B cell (primary cell): ENCODE results near the gene C3orf49. TPM values are rescaled to one million over a fixed set of nuclear protein-coding genes. Genes with fewer than 3 reads are reported as not detected.

Experiments used
- ATAC-seq: fragments of 200-7000 bp; cut with Tn5 transposase; one replicate; pipeline ENCODE4 v1.10.0; 2021; ENCODE audit warnings: low read depth, mild to moderate bottlenecking, moderate number of reproducible peaks, moderate library complexity
- CTCF ChIA-PET: fragments of 350-600 bp; sonication (Branson Sonifier 250); formaldehyde crosslinking; loops from one replicate; lab custom pipeline; 2021; ENCODE audit warnings: antibody characterized with exemption, inconsistent platforms; lab: Charles Lee
- POLR2A ChIA-PET: fragments of 350-600 bp; sonication (Branson Sonifier 250); formaldehyde crosslinking; loops from one replicate; lab custom pipeline; 2021; ENCODE audit warnings: antibody characterized with exemption; lab: Charles Lee
- DNase-seq: peaks from one replicate; pipeline ENCODE4 v3.0.0; 2013
- H2AFZ ChIP-seq: 2 replicates; pipeline ENCODE4 v1.6.1; 2012; ENCODE audit warnings: mild to moderate bottlenecking, low read depth, low read length; ENCODE audit not compliant: insufficient read depth, poor library complexity, severe bottlenecking
- H3K27ac ChIP-seq, 2 donors: 1 replicate in 1 of 2; 2 replicates in 1 of 2; pipeline ENCODE4 v1.5.1; 2012 to 2013; ENCODE audit warnings: low read length in 2 of 2, mild to moderate bottlenecking in 2 of 2, moderate library complexity in 1 of 2
- H3K27me3 ChIP-seq, 4 experiments: fragments of 200-600 bp in 1 of 4; sonication (generic) in 1 of 4; replicated peaks in 1 of 4; 1 replicate in 2 of 4; 2 replicates in 2 of 4; pipeline versions ENCODE4 v1.6.1 to v1.7.0; 2013 to 2016; ENCODE audit warnings: low read length in 3 of 4, mild to moderate bottlenecking in 2 of 4, mixed read lengths in 1 of 4, moderate library complexity in 1 of 4; ENCODE audit not compliant: insufficient read depth in 4 of 4, control insufficient read depth in 3 of 4; ENCODE audit errors: control extremely low read depth in 1 of 4
- H3K36me3 ChIP-seq, 2 experiments: replicated peaks in 1 of 2; 1 replicate in 1 of 2; 2 replicates in 1 of 2; pipeline versions ENCODE4 v1.6.1 to v1.7.1; 2013; ENCODE audit warnings: low read length in 1 of 2; ENCODE audit not compliant: insufficient read depth in 2 of 2, control insufficient read depth in 1 of 2; ENCODE audit errors: control extremely low read depth in 1 of 2, extremely low read depth in 1 of 2
- H3K4me1 ChIP-seq, 2 donors: fragments of 200-600 bp in 1 of 2; sonication (generic) in 1 of 2; 1 replicate in 1 of 2; 2 replicates in 1 of 2; pipeline versions ENCODE4 v1.5.1 to v1.6.1; 2013 to 2017; ENCODE audit warnings: low read length in 2 of 2; ENCODE audit not compliant: control insufficient read depth in 2 of 2, insufficient read depth in 2 of 2
- H3K4me2 ChIP-seq: replicated peaks from 2 replicates; pipeline ENCODE3; 2012; ENCODE audit warnings: mild to moderate bottlenecking, low read depth, low read length; ENCODE audit not compliant: poor library complexity, severe bottlenecking
- H3K4me3 ChIP-seq, 5 experiments: fragments of 200-600 bp in 1 of 5; sonication (generic) in 1 of 5; 1 replicate in 3 of 5; 2 replicates in 2 of 5; pipeline versions ENCODE4 v1.5.1 to v1.7.0; 2011 to 2016; ENCODE audit warnings: low read length in 4 of 5, mild to moderate bottlenecking in 4 of 5, low read depth in 2 of 5, control low read depth in 1 of 5, moderate library complexity in 1 of 5; ENCODE audit not compliant: insufficient read depth in 1 of 5; ENCODE audit errors: control extremely low read depth in 1 of 5, extremely low read depth in 1 of 5
- H3K79me2 ChIP-seq: fragments of 200-600 bp; sonication (generic); one replicate; pipeline ENCODE4 v1.6.0; 2016; ENCODE audit warnings: low read length; ENCODE audit not compliant: control insufficient read depth, insufficient read depth
- H3K9ac ChIP-seq: fragments of 200-600 bp; sonication (generic); 2 replicates; pipeline ENCODE4 v1.6.1; 2017; ENCODE audit warnings: mild to moderate bottlenecking, low read length, moderate library complexity
- H3K9me3 ChIP-seq, 3 donors: one replicate each; pipeline versions ENCODE4 v1.6.1 to v1.7.1; 2013; ENCODE audit warnings: low read length in 2 of 3; ENCODE audit not compliant: control insufficient read depth in 2 of 3, insufficient read depth in 1 of 3; ENCODE audit errors: control extremely low read depth in 1 of 3
- H4K20me1 ChIP-seq: 2 replicates; pipeline ENCODE4 v1.6.0; 2012; ENCODE audit warnings: mild to moderate bottlenecking, low read length; ENCODE audit not compliant: insufficient read depth, control insufficient read depth, poor library complexity, severe bottlenecking
- H3K27ac Mint-ChIP-seq: one replicate; pipeline ENCODE4 v1.8.0; 2021; ENCODE audit warnings: mixed read lengths
- H3K27me3 Mint-ChIP-seq: one replicate; pipeline ENCODE4 v1.8.0; 2021; ENCODE audit warnings: mixed read lengths
- H3K4me1 Mint-ChIP-seq: one replicate; pipeline ENCODE4 v1.8.0; 2021; ENCODE audit warnings: mixed read lengths
- H3K4me3 Mint-ChIP-seq: one replicate; pipeline ENCODE4 v1.8.0; 2021; ENCODE audit warnings: mixed read lengths
- H3K9me3 Mint-ChIP-seq: one replicate; pipeline ENCODE4 v1.8.0; 2022; ENCODE audit warnings: mixed read lengths; ENCODE audit not compliant: insufficient read depth
- EZH2 ChIP-seq: IDR thresholded peaks from 2 replicates; pipeline ENCODE4 v1.6.1; 2012; ENCODE audit warnings: borderline replicate concordance, low read depth, mild to moderate bottlenecking, moderate library complexity, low read length; ENCODE audit not compliant: insufficient read depth, poor library complexity, severe bottlenecking
- WGBS: methylation state at CpG from one replicate; pipeline ENCODE4 v1.1.5; 2013; ENCODE audit warnings: missing lambda C conversion rate; ENCODE audit not compliant: insufficient coverage; 5-methylcytosine and 5-hydroxymethylcytosine counted together
- intact Hi-C: fragments of 100-400 bp; cut with micrococcal nuclease; formaldehyde crosslinking; loops from one replicate; pipeline ENCODE4 v1.10.0; 2022
- polyA plus RNA-seq: library from polyadenylated mRNA; depleted of rRNA; stranded (reverse); fragments of >200 nt; gene quantifications from 2 replicates; pipeline ENCODE4 v1.2.3, GENCODE V29; 2012
- total RNA-seq, 2 donors: library from RNA; stranded (reverse); fragments of 120-200 nt in 1 of 2; gene quantifications; 1 replicate in 1 of 2; 2 replicates in 1 of 2; pipeline versions ENCODE4 v1.2.3 to v1.2.4, GENCODE V29; 2013 to 2022
- TF ChIP-seq, protein P1 (sequence below): fragments of 200-600 bp; IDR thresholded peaks from one replicate; pipeline ENCODE4 v1.8.0; 2022; ENCODE audit warnings: antibody characterized with exemption, mild to moderate bottlenecking

Gene C3orf49
- total and polyA plus RNA-seq, 2 donors (not counting 1 experiment from before 2014, with no cell fraction given), result not detected

DNA sequence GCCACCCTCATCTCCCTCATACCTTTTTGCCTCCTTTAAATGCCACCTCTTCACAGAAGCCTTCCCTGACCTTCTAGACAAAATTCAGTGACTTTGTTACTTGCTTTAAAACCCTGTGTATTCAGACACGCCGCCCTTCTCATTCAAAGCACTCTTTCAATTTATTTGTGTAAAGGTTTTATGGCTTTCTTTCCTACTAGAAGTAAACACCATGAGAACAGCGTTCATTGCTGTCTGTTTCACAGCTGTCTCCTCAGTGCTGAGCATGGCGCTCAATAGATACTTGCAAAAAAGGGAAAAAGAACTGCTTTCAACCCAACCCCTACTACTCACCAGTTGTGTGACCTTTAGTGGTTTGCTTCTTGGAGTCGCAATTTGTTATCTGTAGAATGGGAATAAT lies 61.6 kb downstream of the C3orf49 start:
- Histone ChIP-seq H3K9me3 (no peaks in the 10 kb centered on the region), H3K27me3 (no peaks in the 10 kb centered on the region), H3K27ac (no peak overlapping the region), H4K20me1 (peaks cover 78% of the 10 kb centered on the region), H3K4me1 (peaks cover 7 to 14% of the 10 kb centered on the region in 2 donors), H3K9ac (no peak overlapping the region), H3K79me2 (peaks cover 98% of the 10 kb centered on the region), H2AFZ (no peak overlapping the region), H3K36me3 (no peaks in the 10 kb centered on the region), H3K4me2 (no peak overlapping the region), H3K4me3 (no peak overlapping the region)
- peak overlapping the region; percentile 48 for H3K27ac Mint-ChIP-seq
- ChIA-PET POLR2A (no interaction called here), CTCF (no interaction called here)
- no peaks in the 10 kb centered on the region for H3K9me3 Mint-ChIP-seq
- TF ChIP-seq EZH2, result no peak
- TF ChIP-seq, protein P1, sequence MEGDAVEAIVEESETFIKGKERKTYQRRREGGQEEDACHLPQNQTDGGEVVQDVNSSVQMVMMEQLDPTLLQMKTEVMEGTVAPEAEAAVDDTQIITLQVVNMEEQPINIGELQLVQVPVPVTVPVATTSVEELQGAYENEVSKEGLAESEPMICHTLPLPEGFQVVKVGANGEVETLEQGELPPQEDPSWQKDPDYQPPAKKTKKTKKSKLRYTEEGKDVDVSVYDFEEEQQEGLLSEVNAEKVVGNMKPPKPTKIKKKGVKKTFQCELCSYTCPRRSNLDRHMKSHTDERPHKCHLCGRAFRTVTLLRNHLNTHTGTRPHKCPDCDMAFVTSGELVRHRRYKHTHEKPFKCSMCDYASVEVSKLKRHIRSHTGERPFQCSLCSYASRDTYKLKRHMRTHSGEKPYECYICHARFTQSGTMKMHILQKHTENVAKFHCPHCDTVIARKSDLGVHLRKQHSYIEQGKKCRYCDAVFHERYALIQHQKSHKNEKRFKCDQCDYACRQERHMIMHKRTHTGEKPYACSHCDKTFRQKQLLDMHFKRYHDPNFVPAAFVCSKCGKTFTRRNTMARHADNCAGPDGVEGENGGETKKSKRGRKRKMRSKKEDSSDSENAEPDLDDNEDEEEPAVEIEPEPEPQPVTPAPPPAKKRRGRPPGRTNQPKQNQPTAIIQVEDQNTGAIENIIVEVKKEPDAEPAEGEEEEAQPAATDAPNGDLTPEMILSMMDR, result no peak
- intact Hi-C loops, result no loop called here
- H3K4me3 Mint-ChIP-seq, result no peak overlapping the region
- H3K27me3 Mint-ChIP-seq, result no peaks in the 10 kb centered on the region
- DNase-seq, result no peak
- H3K4me1 Mint-ChIP-seq, result peaks cover 57% of the 10 kb centered on the region
- no CpG with 5 or more reads among the region's 5 CpGs for WGBS
- ATAC-seq, result no peak

DNA sequence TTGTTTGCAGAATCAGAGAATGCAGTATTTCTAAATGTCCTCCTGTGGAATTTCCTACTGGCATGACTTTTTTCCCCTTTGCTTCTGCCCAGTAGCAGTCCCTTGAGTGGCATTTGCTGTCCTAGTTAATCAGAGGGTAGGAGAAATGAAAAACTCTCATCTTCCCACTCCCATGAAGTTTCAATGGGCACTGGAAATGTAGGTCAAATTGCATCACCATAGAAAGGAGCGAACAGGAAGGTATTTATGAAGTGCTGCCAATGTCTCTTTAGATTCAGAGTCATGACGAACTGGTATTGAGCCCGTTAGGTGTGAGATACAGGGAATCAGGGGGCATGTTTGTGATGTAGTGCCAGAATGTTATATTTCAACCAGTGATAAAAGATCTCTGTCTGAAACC lies 67.8 kb downstream of the C3orf49 start:
- Histone ChIP-seq H3K27me3 (no peaks in the 10 kb centered on the region), H3K4me2 (no peak overlapping the region), H3K36me3 (peaks cover 0 to 5% of the 10 kb centered on the region in 2 experiments), H4K20me1 (peaks cover 50% of the 10 kb centered on the region), H3K27ac (no peak overlapping the region), H3K4me1 (no peaks in the 10 kb centered on the region), H3K9me3 (no peaks in the 10 kb centered on the region), H2AFZ (no peak overlapping the region), H3K79me2 (peaks cover 69% of the 10 kb centered on the region), H3K9ac (no peak overlapping the region), H3K4me3 (no peak overlapping the region)
- ChIA-PET POLR2A (no interaction called here), CTCF (no interaction called here)
- WGBS, result 100% methylated on average over 2 of the region's 3 CpGs
- no peaks in the 10 kb centered on the region for H3K27me3 Mint-ChIP-seq
- ATAC-seq (no peak), DNase-seq (no peak)
- no peak overlapping the region for H3K4me3 Mint-ChIP-seq
- no peak for TF ChIP-seq EZH2
- TF ChIP-seq, protein P1, result no peak
- H3K4me1 Mint-ChIP-seq, result peaks cover 32% of the 10 kb centered on the region
- H3K9me3 Mint-ChIP-seq, result no peaks in the 10 kb centered on the region
- intact Hi-C loops, result loop anchor here (2.0 kb wide), 1 partner anchor 16 kb away; no protein-coding TSS in a partner anchor
- no peak overlapping the region for H3K27ac Mint-ChIP-seq
